PC-9 (cell line): Measurements from ENCODE around the gene RPL7A. TPM values are rescaled to one million over a fixed set of nuclear protein-coding genes. Genes with fewer than 3 reads are reported as not detected.

Experiments
- BruUV-seq: library from RNA; stranded (reverse); fragments of 400-500 nt; replicated peaks from 2 replicates; lab custom pipeline; 2021; lab: Mats Ljungman, UMichigan
- CTCF ChIA-PET: fragments of 300-600 bp; sonication (Branson Sonifier 250); formaldehyde crosslinking; loops from one replicate; lab custom pipeline; 2022; ENCODE audit warnings: antibody characterized with exemption; lab: Charles Lee
- POLR2A ChIA-PET: fragments of 300-600 bp; sonication (Branson Sonifier 250); formaldehyde crosslinking; loops from one replicate; lab custom pipeline; 2022; ENCODE audit warnings: antibody characterized with exemption; ENCODE audit not compliant: unreplicated experiment; lab: Charles Lee
- DNase-seq, 2 experiments: peaks; one replicate each; pipeline versions ENCODE4 v3.0.0 to v3.0.0-alpha.2; 2015 to 2022; ENCODE audit warnings: mixed read lengths in 1 of 2
- H2AFZ ChIP-seq: fragments of 200-600 bp; sonication (generic); 2 replicates; pipeline ENCODE4 v1.8.1; 2017; ENCODE audit warnings: antibody characterized with exemption
- H3F3A ChIP-seq: fragments of 200-600 bp; sonication (generic); 2 replicates; pipeline ENCODE4 v1.8.1; 2017; ENCODE audit warnings: antibody characterized with exemption, mild to moderate bottlenecking, low read depth; ENCODE audit not compliant: insufficient read depth
- H3K27ac ChIP-seq: fragments of 200-600 bp; sonication (generic); 2 replicates; pipeline ENCODE4 v1.6.1; 2016; ENCODE audit warnings: mixed run types
- H3K27me3 ChIP-seq: fragments of 200-600 bp; sonication (generic); 2 replicates; pipeline ENCODE4 v1.6.1; 2016; ENCODE audit warnings: low read depth, mixed run types; ENCODE audit not compliant: insufficient read depth
- H3K36me3 ChIP-seq: fragments of 200-600 bp; sonication (generic); 2 replicates; pipeline ENCODE4 v1.6.1; 2016; ENCODE audit warnings: low read depth, mixed run types
- H3K4me1 ChIP-seq: fragments of 200-600 bp; sonication (generic); replicated peaks from 2 replicates; pipeline ENCODE4 v1.6.1; 2016; ENCODE audit warnings: mixed run types; ENCODE audit not compliant: insufficient read depth
- H3K4me2 ChIP-seq: fragments of 200-600 bp; sonication (generic); 2 replicates; pipeline ENCODE4 v1.6.1; 2017; ENCODE audit warnings: mixed run types
- H3K4me3 ChIP-seq: fragments of 200-600 bp; sonication (generic); 2 replicates; pipeline ENCODE4 v1.6.1; 2016; ENCODE audit warnings: mixed run types
- H3K79me2 ChIP-seq: fragments of 200-600 bp; sonication (generic); 2 replicates; pipeline ENCODE4 v1.6.1; 2017; ENCODE audit warnings: low read depth, mixed run types
- H3K9me2 ChIP-seq: fragments of 200-600 bp; sonication (generic); 2 replicates; pipeline ENCODE4 v1.8.1; 2017; ENCODE audit warnings: mild to moderate bottlenecking; ENCODE audit not compliant: insufficient read depth
- H3K9me3 ChIP-seq: fragments of 200-600 bp; sonication (generic); 2 replicates; pipeline ENCODE4 v1.8.1; 2016; ENCODE audit warnings: low read depth; ENCODE audit not compliant: insufficient read depth
- H4K20me1 ChIP-seq: fragments of 200-600 bp; sonication (generic); 2 replicates; pipeline ENCODE4 v1.8.1; 2017; ENCODE audit not compliant: insufficient read depth
- CTCF ChIP-seq: fragments of 200-600 bp; sonication (generic); conservative IDR thresholded peaks from 2 replicates; pipeline ENCODE4 v1.6.1; 2017; ENCODE audit warnings: mixed run types, antibody characterized with exemption, mild to moderate bottlenecking, moderate library complexity
- EZH2 ChIP-seq: fragments of 200-600 bp; sonication (generic); IDR thresholded peaks from 2 replicates; pipeline ENCODE4 v1.8.0; 2017; ENCODE audit warnings: antibody characterized with exemption, low read depth
- intact Hi-C: fragments of 100-400 bp; cut with micrococcal nuclease; formaldehyde crosslinking; loops from one replicate; pipeline ENCODE4 v1.10.0; 2022; ENCODE audit not compliant: unreplicated experiment
- total RNA-seq: library from RNA; stranded (reverse); gene quantifications from 2 replicates; pipeline ENCODE4 v1.2.3, GENCODE V29; 2021

RPL7A gene
- total RNA-seq, 1 experiment from 2014 or later: 2,381 TPM

GRCh38 chr9:133339641-133340040 is 8.4 kb upstream of the RPL7A start:
- TF ChIP-seq CTCF: no peak
- Histone ChIP-seq H3K4me3 (no peak overlapping the region), H2AFZ (no peak overlapping the region), H3K27me3 (no peaks in the 10 kb centered on the region), H3K27ac (no peak overlapping the region), H3K9me2 (no peaks in the 10 kb centered on the region), H3K79me2 (peaks cover 13% of the 10 kb centered on the region), H3K36me3 (no peaks in the 10 kb centered on the region; the same call in 1 of the 2 replicates), H3K4me2 (no peak overlapping the region), H3K4me1 (peaks cover 3% of the 10 kb centered on the region), H3K9me3 (no peaks in the 10 kb centered on the region), H4K20me1 (0 out of 2 replicates have a peak, but pooled peaks cover 9% of the 10 kb centered on the region), H3F3A (peaks cover 7% of the 10 kb centered on the region; the same call in 1 of the 2 replicates)
- no peak for DNase-seq
- intact Hi-C loops: loop anchor here (5.0 kb wide), 2 partner anchors 63 to 307 kb away; partner anchors contain the start of gene GTF3C5
- no TSS peak for BruUV-seq
- POLR2A ChIA-PET: no interaction called here
- CTCF ChIA-PET: no interaction called here

- Histone ChIP-seq H3K4me2 (no peak overlapping the region), H3K4me3 (no peak overlapping the region), H3K27ac (no peak overlapping the region), H4K20me1 (0 out of 2 replicates have a peak, but pooled peaks cover 2% of the 10 kb centered on the region), H2AFZ (no peak overlapping the region), H3F3A (peaks cover 6% of the 10 kb centered on the region; the same call in 1 of the 2 replicates), H3K79me2 (peaks cover 10% of the 10 kb centered on the region), H3K27me3 (no peaks in the 10 kb centered on the region), H3K4me1 (no peaks in the 10 kb centered on the region), H3K9me3 (no peaks in the 10 kb centered on the region), H3K36me3 (no peaks in the 10 kb centered on the region; the same call in 1 of the 2 replicates), H3K9me2 (no peaks in the 10 kb centered on the region)
- intact Hi-C loops: no loop called here
- CTCF ChIA-PET: no interaction called here
- BruUV-seq: no TSS peak
- POLR2A ChIA-PET: no interaction called here
- no peak for DNase-seq
- TF ChIP-seq EZH2 (no peak), CTCF (no peak)
Observed at GRCh38 chr9:133340256-133340655, 7.8 kb upstream of the RPL7A start.

GRCh38 chr9:133340916-133341315 is 7.1 kb upstream of the RPL7A start:
- POLR2A ChIA-PET: interaction anchor here (0.5 kb wide), 1 partner anchor 118 kb away, joined by 3 read pairs; no protein-coding TSS in a partner anchor
- intact Hi-C loops: no loop called here
- Histone ChIP-seq H3K27ac (no peak overlapping the region), H3K4me3 (no peak overlapping the region), H3K36me3 (no peaks in the 10 kb centered on the region; the same call in 1 of the 2 replicates), H2AFZ (no peak overlapping the region), H3K9me3 (no peaks in the 10 kb centered on the region), H3K9me2 (no peaks in the 10 kb centered on the region), H3K27me3 (no peaks in the 10 kb centered on the region), H4K20me1 (peaks cover 2% of the 10 kb centered on the region; the same call in 1 of the 2 replicates), H3K79me2 (peaks cover 10% of the 10 kb centered on the region), H3K4me2 (no peak overlapping the region), H3F3A (peaks cover 6% of the 10 kb centered on the region; the same call in 1 of the 2 replicates), H3K4me1 (no peaks in the 10 kb centered on the region)
- no peak for TF ChIP-seq EZH2
- TF ChIP-seq CTCF: no peak
- CTCF ChIA-PET: no interaction called here
- BruUV-seq: no TSS peak
- no peak for DNase-seq
